ENCODE results near the gene LMTK3.

DNA sequence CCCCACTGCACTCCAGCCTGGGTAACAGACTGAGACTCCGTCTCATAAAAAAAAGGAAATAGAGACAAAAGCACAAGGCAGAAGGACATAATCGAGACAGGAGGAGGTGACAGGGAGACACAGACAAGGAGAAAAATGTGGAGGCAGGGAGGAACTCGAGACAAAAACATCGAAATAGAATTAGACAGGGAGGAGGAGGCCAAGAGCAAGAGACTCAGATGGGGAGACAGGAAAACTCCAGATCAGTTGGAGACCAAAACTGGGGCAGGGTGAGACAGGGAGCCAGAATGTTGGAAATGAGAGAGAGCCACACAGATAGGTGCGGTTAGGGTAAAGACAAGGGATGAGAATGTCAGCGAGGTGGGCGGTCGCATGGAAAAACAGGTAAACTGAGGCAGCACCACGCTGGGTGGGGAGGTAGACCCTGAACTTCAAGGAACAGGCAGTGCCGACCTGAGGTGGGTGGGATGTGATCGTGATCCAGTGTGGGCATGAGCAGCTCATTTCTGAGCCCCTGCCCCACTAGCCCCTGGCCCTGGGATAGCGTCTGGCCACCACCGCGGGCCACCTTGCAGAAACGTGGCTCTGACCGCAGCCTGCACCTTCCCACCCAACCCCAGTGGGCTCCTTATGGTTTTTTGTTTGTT lies 27.3 kb downstream of the LMTK3 start:
- TF ChIP-seq, protein P1, sequence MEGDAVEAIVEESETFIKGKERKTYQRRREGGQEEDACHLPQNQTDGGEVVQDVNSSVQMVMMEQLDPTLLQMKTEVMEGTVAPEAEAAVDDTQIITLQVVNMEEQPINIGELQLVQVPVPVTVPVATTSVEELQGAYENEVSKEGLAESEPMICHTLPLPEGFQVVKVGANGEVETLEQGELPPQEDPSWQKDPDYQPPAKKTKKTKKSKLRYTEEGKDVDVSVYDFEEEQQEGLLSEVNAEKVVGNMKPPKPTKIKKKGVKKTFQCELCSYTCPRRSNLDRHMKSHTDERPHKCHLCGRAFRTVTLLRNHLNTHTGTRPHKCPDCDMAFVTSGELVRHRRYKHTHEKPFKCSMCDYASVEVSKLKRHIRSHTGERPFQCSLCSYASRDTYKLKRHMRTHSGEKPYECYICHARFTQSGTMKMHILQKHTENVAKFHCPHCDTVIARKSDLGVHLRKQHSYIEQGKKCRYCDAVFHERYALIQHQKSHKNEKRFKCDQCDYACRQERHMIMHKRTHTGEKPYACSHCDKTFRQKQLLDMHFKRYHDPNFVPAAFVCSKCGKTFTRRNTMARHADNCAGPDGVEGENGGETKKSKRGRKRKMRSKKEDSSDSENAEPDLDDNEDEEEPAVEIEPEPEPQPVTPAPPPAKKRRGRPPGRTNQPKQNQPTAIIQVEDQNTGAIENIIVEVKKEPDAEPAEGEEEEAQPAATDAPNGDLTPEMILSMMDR (optimal IDR thresholded peaks at IDR 0.05 in 1 of 3, IDR thresholded peaks at IDR 0.05 in 1 of 3, conservative IDR thresholded peaks at IDR 0.05 in 1 of 3; ENCODE audit: extremely low read depth in 1 of 3, insufficient read depth in 2 of 3, low read length in 3 of 3): no peak
- no peak for TF ChIP-seq EZH2 (IDR thresholded peaks at IDR 0.05; ENCODE audit: low read length)

All from keratinocyte (primary cell).